Measurements from ENCODE around the gene DHX16. TPM values are rescaled to one million over a fixed set of nuclear protein-coding genes. Genes with fewer than 3 reads are reported as not detected.
"Not testable (repeated sequence)": the region's sequence is repeated elsewhere in the genome, so short reads cannot be mapped to it uniquely, and the experiment has no call there.

DHX16 gene
- 10 to 100 TPM; 28.1 to 60.8 (median 31.8) TPM for total RNA-seq

- H3K27ac ChIP-seq, result peak within 1 kb of the TSS; percentile 66 to 90 (median 82)
- peaks cover 18 to 25% (median 18%) of the 10 kb centered on the region in 4 donors for H3K4me1 ChIP-seq
- WGBS, 2 donors, result 1% methylated on average over 23 to 47 of the region's 57 CpGs
- no peak for TF ChIP-seq EP300 (IDR thresholded peaks at IDR 0.05)
- peak in 2 of 4 donors; percentile 38 to 69 for TF ChIP-seq POLR2A (IDR thresholded peaks at IDR 0.05)
- TF ChIP-seq POLR2AphosphoS5 (IDR thresholded peaks at IDR 0.05), result peak; percentile 82 to 90
- TF ChIP-seq CTCF (IDR thresholded peaks at IDR 0.05), result peak; percentile 79 to 90 (median 84)
- peak; percentile 95 to 97 for ATAC-seq (ENCODE audit: low FRiP score in 2 of 2)
- H3K9me3 ChIP-seq, result no peaks in the 10 kb centered on the region
- H3K4me3 ChIP-seq, result peak within 1 kb of the TSS; percentile 82 to 98 (median 90)
- DNase-seq, result peak; percentile 92 to 94
- no peaks in the 10 kb centered on the region for H3K27me3 ChIP-seq
- peaks cover 4 to 54% (median 39%) of the 10 kb centered on the region in 4 donors for H3K36me3 ChIP-seq
Measured at GRCh38 chr6:30672445-30673253, at the start of gene DHX16. TSS of gene DHX16 (minus strand) at chr6:30673006. CDS start at chr6:30672841, 165 bp downstream.

GRCh38 chr6:30722025-30722279 is 49.1 kb upstream of the DHX16 start:
- DNase-seq, result peak in 1 of 2 donors; percentile 40
- peaks cover 32 to 62% (median 51%) of the 10 kb centered on the region in 4 donors for H3K4me1 ChIP-seq
- ATAC-seq (ENCODE audit: low FRiP score in 2 of 2); H3K27me3 ChIP-seq; H3K9me3 ChIP-seq: not testable (repeated sequence)
- peak overlapping the region; percentile 64 to 87 (median 72) for H3K4me3 ChIP-seq
- peaks cover 24 to 49% (median 34%) of the 10 kb centered on the region in 4 donors for H3K36me3 ChIP-seq
- H3K27ac ChIP-seq, result peak overlapping the region; percentile 91 to 95 (median 92)
- 9 to 12% methylated on average over 10 of the region's 10 CpGs for WGBS, 2 donors

- 2 to 4% methylated on average over 27 to 65 of the region's 71 CpGs for WGBS, 2 donors
- ATAC-seq (ENCODE audit: low FRiP score in 2 of 2) (peak; percentile 86), DNase-seq (peak; percentile 91 to 99)
- Histone ChIP-seq H3K4me3 (peak overlapping the region; percentile 64 to 87 (median 76)), H3K27ac (peak overlapping the region; percentile 91 to 95 (median 92)), H3K9me3 (no peaks in the 10 kb centered on the region), H3K27me3 (no peaks in the 10 kb centered on the region), H3K36me3 (peaks cover 24 to 43% (median 32%) of the 10 kb centered on the region in 4 donors), H3K4me1 (peaks cover 36 to 67% (median 55%) of the 10 kb centered on the region in 4 donors)
- TF ChIP-seq EP300 (IDR thresholded peaks at IDR 0.05) (no peak), CTCF (IDR thresholded peaks at IDR 0.05) (peak; percentile 22 to 79 (median 72)), POLR2AphosphoS5 (IDR thresholded peaks at IDR 0.05) (peak; percentile 46 to 55), POLR2A (IDR thresholded peaks at IDR 0.05) (peak in 2 of 4 donors; percentile 29 to 69)
Measured at GRCh38 chr6:30721198-30722024, 48.6 kb upstream of the DHX16 start.

- ATAC-seq (ENCODE audit: low FRiP score in 2 of 2) (peak; percentile 24 to 31), DNase-seq (peak; percentile 87 to 91)
- Histone ChIP-seq H3K36me3 (peaks cover 24 to 37% (median 29%) of the 10 kb centered on the region in 4 donors), H3K9me3 (no peaks in the 10 kb centered on the region), H3K4me1 (peaks cover 41 to 68% (median 60%) of the 10 kb centered on the region in 4 donors), H3K27ac (peak overlapping the region; percentile 91 to 95 (median 92)), H3K27me3 (no peaks in the 10 kb centered on the region), H3K4me3 (peak overlapping the region; percentile 64 to 87 (median 76))
- 0 to 1% methylated on average over 25 to 27 of the region's 29 CpGs for WGBS, 2 donors
- peak in 1 of 2 donors; percentile 26 for TF ChIP-seq POLR2AphosphoS5 (IDR thresholded peaks at IDR 0.05)
- TF ChIP-seq EP300 (IDR thresholded peaks at IDR 0.05), result no peak
- no peak for TF ChIP-seq CTCF (IDR thresholded peaks at IDR 0.05)
- no peak for TF ChIP-seq POLR2A (IDR thresholded peaks at IDR 0.05)
Measured at GRCh38 chr6:30720738-30721197, 48.0 kb upstream of the DHX16 start.

Measured in upper lobe of left lung (tissue), 6 donors.